VCaP (cell line): Measurements from ENCODE around the gene GABRA6.

Source experiments
- H3K27ac ChIP-seq: fragments of 450-650 bp; 2 replicates; pipeline ENCODE4 v1.5.1; 2017
- TF ChIP-seq, protein P1 (sequence below): fragments of 450-650 bp; conservative IDR thresholded peaks from 2 replicates; pipeline ENCODE4 v1.5.1; 2017; ENCODE audit warnings: mild to moderate bottlenecking, moderate library complexity

Gene GABRA6

GRCh38 chr5:161751265-161751664 is 65.7 kb downstream of the GABRA6 start:
- TF ChIP-seq, protein P1, sequence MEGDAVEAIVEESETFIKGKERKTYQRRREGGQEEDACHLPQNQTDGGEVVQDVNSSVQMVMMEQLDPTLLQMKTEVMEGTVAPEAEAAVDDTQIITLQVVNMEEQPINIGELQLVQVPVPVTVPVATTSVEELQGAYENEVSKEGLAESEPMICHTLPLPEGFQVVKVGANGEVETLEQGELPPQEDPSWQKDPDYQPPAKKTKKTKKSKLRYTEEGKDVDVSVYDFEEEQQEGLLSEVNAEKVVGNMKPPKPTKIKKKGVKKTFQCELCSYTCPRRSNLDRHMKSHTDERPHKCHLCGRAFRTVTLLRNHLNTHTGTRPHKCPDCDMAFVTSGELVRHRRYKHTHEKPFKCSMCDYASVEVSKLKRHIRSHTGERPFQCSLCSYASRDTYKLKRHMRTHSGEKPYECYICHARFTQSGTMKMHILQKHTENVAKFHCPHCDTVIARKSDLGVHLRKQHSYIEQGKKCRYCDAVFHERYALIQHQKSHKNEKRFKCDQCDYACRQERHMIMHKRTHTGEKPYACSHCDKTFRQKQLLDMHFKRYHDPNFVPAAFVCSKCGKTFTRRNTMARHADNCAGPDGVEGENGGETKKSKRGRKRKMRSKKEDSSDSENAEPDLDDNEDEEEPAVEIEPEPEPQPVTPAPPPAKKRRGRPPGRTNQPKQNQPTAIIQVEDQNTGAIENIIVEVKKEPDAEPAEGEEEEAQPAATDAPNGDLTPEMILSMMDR, result no peak
- H3K27ac ChIP-seq, result no peak overlapping the region
